Measurements from ENCODE around the gene GPR146.

DNA sequence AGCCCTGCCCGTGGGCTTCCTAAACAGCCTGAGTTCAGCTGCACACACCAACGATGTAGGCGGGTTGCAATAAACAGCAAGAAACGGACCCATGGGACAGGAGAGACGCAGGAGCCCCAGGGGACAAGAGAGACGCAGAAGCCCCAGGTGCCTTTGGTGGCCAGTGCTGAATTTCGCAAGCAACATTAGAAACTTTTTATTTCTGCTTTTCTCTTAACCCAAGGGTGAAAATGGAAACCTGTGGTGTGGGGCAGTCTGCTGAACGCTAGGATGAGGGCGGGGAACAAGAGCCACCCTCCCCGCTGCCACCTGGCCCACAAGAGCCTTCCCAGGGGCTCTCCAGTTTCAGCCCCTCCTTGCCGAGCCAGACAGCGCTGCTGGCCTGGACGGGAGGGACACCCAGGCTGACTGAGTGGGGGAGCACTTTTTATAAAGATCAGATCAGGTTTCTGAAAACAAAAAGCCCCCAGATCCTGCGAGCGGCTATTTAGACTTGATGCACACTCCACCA lies 20.0 kb upstream of the GPR146 start:
- TF ChIP-seq, protein P1, sequence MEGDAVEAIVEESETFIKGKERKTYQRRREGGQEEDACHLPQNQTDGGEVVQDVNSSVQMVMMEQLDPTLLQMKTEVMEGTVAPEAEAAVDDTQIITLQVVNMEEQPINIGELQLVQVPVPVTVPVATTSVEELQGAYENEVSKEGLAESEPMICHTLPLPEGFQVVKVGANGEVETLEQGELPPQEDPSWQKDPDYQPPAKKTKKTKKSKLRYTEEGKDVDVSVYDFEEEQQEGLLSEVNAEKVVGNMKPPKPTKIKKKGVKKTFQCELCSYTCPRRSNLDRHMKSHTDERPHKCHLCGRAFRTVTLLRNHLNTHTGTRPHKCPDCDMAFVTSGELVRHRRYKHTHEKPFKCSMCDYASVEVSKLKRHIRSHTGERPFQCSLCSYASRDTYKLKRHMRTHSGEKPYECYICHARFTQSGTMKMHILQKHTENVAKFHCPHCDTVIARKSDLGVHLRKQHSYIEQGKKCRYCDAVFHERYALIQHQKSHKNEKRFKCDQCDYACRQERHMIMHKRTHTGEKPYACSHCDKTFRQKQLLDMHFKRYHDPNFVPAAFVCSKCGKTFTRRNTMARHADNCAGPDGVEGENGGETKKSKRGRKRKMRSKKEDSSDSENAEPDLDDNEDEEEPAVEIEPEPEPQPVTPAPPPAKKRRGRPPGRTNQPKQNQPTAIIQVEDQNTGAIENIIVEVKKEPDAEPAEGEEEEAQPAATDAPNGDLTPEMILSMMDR (IDR thresholded peaks at IDR 0.05), result no peak
- TF ChIP-seq POLR2A (IDR thresholded peaks at IDR 0.05), result no peak
